EL (cell line): Measurements from ENCODE around the gene DST.

Experiments used
- DNase-seq: peaks from one replicate; pipeline ENCODE4 v3.0.0-alpha.2; 2016

Gene DST

DNA sequence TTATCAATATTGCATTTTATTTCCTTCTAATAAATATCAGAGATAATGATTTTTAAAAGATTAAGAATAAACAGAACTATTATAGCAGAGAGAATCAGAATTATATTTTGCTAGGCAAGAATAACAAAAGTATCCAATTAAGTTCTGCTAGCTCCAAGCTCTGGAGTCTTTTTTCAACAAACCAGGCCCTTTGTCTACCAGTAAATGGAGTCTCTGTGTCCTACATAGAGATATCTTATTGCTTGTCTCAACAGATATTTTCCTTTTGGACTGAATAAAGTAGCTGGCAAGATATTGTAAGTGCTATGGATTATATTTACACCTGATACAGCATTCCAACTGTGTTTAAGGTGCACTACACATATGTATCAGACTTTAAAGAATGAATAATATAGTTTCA, 107.1 kb downstream of the DST start:
- no peak for DNase-seq

DNA sequence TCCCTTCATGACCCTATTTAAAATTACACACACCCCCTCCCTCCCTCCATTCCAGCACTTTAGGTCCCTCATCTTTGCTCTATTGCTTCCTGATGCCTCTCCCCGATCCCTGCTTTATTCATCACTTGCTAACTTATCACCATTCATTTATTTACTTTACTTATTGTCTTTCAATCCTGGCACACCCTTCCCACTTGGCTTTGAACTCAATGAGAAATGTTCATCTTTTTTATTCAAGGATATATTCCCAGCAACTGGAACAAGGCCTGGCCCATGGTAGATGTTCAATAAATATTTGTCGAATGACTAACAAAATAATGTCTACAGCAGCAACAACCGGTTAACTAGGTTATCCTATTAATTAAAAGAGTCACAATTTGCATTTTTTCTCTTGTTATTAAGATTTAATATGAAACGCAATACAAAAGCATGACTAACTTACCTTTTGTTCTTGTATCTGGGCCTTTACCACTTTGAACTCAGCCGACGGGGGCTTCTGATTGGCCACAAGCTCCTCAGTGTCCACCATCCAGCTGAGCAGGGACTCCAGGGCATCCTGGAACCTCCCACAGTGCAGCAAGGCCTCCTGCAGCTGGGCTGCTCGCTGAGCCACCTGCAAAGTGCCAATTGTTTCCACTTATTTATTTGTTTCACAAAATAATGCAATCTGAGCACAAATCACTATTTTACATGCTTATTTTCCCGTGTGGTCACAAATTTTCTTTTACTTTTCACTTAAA, 107.8 kb downstream of the DST start:
- DNase-seq: no peak

DNA sequence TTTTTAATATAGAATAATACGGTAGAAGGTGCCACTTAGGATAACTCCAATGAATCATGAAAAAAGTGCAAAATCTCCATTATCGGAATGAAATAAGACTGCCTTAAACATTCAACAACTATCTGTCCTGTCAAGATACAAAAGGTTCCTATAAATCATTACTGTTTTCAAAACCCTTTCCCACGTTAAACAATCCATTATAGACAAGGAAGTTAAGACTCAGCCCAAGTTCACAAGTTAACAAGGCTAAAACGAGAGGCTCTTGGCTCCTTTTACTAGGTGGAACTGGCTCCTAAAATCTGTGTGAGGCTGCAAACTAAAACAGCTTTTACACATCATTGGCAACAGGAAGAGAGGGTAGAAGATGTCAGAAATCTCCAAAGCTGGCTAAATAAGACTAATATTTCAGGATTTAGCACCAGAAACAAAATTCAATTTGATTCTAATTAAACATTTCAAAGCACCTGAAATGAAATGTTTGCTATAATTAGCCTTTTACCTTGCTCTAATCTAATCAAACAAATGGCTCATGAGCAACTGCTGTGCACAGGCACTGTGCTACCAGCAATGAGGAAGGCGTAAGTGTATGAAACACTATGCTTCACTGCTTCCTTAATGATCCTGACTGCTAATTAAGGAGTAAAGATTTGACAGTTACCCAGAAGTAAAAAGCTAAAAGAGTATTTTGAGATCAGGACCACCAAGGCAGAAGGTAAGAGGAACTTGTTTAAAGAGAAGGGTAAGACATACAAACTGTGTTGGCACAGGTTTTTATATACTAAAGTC, 109.7 kb downstream of the DST start:
- DNase-seq: no peak

DNA sequence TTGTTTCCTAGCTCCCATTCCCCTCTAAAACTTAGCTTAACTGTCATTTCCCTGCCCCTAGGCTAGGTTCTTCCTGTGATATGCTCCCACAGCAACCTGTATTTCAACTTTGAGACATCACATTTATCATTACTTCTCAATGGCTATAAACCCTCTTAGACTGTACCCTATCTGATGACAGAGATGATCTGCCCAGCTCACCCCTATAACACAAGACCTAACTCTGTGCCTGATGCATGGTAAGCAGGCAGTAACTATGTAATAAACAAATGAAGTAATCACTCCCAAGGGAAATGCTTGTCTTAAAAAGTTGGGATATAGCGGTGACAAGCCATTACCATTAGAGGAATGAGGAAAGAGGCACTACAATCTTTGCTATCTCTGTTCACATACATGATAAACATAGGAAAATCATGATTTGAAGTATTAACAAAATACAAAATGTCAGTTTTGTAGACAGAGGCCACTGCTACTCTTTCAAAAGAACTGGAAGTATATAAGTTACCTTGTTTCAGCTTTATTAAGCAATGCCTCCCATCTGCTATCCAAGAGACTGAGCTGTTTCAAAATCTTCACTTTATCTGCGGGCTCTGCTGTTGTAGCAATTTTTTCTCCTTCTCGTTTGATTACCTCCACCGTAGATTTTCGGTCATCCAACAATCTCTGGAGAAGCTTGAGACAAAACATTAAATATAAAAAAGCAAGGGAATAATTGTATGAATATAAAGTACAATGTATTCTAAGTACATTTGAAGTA, 110.7 kb downstream of the DST start:
- no peak for DNase-seq

DNA sequence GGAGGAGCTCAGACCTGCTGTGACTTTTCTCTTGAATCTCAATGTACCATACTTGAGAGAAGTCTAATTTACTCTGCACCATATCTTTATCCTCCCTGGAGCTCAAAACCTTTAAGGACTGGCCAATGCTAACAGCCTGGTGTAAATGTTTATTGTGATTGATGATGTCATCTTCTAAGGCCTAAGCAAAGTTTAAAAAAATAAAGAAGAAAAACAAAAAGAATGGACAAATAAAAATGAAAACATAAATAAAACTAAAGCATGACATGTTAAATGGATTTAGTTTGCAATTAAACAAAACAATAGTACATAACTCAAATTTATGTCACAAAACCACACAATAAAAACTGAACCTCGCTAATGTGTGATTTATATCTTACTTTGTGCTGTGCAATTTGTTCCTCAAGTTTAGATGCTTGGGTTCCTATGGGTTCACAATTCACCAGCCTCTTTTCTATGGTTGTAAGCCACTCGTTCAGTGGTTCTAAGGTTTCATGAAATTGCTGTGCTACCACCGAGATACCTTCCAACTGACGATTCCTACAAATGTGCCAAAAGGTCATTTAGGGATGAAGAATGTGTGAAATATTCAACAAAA, 113.0 kb downstream of the DST start:
- DNase-seq: peak; percentile 60

DNA sequence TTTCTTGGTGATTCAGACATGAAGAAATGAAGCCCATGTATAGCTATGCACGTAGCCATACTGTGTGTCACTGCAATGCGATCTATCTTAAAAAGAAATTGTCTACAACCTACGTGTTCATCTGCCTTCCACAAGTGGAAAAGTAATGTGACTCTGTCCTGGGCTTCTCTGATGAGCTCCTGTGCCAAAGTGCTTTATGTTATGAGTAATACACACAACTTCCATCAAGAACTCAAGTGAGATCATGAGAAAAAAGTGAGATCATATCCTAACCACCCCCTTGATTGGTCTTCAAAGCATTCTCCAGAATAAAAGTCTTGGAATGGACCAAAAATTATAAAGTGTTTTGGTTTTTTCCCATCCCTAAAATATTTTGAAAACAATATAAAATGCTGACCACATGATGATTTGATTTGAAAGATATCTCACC, 114.3 kb downstream of the DST start:
- peak; percentile 98 for DNase-seq

DNA sequence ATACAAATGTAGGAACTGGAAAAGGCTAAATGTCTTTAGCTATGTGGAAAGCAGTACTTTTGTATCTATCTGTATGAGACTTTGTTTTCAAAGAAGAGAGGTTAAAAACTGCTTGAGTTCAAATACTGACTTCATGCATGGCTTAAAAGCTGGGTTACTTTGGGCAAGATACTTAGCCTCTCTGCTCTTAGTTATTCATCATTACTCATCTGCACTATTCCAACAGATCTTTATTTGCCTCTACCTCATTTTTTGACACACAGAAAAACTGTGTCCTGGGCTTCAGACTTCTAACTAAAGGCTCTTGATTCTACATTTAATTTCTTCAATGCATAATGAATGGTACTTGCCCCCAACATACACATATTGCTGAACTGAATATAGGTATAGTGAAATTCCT, 114.8 kb downstream of the DST start:
- peak; percentile 48 for DNase-seq

DNA sequence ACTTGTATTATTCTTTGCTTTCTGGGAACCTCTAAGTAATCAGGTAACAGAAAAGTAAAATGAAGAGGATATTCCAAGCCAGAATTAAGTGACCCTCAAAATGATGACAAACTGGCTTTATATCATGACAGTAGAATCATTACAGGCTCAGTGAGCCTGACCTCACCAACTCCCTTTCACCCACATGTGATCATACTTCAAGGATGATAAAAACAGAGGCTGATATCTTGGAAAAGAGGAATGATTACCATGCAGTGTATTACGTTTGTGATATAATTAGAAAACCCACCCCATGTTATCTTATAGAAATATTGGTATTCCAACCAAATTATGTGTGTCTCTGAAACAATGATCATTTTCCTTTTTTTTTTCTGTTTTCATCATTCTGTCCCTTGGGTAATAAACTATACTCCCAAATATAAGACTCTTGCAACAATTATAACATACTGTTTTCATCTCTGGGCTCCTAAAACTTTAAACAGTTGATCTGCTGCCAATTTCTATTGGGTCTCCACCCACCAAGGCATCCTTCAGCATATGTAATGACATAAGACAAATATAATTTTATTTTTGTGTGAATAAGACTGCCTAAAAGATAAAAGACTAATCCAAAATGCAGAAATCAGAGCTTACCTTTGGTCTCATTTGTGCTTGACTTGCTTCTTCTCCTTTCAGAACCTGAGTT, 115.7 kb downstream of the DST start:
- no peak for DNase-seq

DNA sequence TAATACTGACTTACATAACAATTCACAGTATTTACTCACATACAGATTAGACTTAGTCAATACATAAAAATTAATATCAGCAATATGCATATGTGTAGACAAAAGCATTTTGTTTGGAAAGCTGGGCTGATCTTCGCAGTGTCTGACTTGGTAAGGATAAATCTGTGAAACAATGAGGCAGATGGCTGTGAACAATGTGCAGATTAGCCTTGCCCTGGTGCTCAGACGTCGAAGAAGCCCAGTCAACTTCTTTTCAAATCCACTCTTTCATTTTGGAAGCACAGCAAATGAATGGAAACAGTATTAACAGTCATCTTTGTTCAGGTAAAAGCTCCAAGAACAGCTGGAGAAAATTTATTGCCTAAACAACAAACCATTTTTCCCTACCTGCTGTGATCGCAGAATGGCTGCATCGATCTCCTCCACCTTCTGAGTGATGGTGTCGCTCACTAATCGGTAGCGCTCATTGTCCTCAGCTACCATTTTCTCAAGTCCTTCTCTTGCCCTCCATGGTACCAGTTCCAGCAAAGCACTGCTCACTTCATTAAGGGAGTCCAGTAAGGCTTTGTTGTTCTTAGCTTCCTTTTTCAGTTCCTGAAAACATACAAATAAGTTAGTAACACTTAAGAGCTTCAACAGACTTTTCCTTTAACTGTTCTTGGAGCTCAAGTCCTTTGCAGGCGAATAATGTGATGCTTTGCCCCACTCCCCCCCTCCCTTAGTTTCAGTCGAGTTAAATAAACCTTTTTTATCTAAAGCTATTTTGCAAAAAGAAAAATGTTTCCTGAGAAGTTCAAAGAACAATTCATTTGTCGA, 116.5 kb downstream of the DST start:
- no peak for DNase-seq

DNA sequence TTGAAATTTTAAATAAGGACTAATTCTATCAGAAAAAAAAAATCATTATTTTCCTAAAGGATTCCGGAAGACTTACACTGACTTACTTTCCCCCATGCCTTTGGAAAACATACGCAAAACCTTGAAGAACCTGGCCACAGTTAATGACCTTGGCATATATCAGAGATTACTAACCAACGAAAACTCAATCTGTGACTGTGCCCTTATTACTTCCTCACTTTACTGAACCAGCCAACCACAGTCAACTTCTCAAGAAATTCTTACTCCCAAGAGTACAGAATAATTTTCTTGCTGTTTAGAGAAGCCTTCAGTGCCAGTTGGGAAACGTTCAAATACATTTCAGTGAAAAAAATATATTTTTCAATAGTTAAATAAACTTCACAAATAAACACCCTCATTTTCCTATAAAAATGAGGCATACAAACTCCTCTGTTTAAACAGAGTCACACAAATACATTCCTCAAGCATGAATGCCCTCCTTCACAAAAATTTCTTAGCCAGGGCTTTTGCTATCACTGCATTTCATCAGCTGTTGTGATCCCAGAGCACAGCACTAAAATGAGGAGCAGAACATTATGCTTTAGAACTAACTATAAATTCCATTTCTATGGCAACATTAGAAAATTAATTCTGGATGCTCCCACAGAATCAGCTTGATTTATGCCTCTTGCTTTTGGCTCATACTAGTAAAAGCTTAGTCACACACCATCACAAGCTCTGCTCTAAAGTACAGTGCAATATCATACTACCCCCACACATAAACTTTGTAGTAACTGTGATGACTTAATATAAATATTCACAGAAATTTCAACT, 117.6 kb downstream of the DST start:
- peak; percentile 93 for DNase-seq

DNA sequence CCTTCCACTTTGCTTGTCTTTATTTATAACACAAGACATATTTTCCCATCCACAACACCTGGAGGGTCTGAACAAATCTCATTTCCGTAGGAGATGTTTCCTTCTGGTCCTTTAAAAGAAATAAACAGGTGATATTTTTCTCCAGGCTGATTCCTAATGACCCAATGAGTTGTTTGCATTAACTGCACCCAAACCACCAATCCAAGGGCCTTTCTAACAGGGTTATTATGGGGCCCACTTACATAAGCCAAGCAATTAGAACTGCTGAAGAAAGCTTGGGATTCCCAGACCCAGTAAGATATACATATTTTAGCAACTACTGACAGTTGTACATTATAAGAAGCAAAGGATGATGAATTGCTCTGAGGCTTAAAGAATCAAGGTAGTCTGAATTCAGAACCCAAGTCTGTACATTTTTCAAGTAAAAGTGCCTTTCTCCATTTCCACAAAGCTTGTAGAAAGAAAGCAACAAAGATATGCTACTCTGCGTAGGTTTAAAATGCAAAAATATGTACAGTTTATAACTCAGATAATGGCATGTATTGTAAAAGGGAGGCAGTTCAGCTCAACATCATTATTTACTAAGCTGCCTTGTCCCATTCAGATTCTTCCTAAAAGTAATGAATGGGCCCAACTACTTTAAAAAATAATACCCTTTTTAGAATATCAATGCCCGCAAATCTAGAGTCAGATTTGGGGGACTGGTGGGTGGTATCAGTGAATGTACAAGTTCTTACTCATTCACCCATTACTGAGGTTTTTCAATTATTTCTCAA, 120.0 kb downstream of the DST start:
- DNase-seq: no peak

DNA sequence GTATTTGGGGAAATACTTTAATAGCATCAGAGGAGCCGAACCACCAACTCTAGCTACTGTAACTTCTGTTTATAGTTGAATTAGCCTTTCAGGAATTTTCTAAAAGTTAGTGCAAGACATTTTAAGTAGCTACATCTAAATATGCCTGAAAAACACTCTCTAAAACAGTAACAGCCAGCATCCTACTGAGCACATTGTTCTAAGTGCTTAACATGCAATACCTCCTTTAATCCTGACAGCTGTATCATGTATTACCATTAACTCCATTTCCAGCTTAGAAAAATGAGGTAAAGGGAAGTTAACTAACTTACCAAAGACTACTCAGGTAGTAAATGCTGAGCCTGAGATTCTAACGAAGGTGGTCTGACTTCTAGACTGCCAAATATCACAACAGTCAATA, 120.7 kb downstream of the DST start:
- no peak for DNase-seq

DNA sequence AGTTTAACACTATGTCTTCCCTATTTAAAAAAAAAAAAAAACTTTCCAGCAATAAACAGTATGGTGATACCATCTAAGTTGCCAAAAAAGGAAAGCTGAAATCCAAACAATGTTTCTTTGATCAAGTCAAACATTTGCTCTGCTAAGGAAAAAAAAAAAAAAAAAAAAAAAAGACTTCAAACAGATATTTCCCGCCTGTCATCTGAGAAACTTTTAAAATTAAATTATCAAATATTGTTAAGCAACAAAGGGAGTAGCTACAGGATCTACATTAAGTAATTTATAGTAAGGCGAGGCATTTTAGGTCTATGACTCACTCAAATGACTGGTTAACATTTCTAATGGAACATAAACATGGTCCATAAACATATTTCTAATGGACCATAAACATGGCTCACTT, 121.2 kb downstream of the DST start:
- DNase-seq: peak; percentile 40

DNA sequence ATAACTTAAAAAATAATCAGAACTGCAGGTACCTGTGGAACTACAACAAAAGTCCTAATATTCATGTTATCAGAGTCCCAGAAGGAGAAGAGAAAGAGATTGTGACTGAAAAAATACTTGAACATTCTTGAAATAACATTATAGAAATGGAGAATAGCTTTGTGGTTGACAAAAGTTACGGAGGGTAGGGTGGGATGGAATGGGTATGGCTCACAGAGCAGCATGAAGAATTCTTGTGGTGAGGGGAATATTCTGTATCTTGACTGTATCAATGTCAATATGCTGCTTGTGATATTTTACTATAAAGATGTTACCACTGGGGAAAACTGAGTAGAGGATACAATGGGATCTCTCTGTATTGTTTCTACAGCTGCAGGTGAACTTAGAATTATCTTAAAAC, 122.5 kb downstream of the DST start:
- DNase-seq: no peak

DNA sequence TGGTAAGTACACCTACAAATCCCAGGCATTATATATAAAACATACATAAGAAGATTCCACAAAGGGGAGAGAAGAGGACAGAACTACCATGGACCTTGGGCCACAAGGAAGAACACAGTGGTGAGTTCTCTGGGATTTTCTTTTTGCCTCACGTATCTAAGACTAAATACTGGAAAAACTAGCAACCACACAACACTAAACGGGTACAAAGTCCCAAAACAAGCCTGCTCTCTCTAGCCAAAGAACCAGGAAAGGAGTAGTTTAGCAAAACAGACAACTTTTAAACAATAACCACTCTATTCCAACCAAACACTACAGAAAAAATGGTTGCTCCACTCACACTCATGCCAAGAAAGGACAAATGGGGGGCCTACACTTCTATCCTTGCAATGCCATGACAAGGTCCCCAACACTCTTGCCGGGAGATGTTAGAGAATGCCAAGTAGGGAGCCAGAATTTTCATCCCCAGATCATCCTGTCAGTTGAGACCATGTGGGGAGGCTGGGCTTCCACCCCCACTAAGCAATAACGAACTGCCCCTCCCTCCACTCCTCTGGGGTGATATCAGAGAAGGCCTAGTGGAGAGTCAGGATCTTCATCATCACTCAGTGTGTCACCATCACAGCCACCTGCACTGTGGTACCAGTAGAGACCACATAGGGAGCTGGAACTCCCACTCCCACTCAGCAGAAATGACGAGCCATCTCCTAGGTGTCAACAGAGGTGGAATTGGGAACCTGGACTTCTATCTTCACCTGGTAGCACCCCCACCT, 123.5 kb downstream of the DST start:
- DNase-seq: no peak

DNA sequence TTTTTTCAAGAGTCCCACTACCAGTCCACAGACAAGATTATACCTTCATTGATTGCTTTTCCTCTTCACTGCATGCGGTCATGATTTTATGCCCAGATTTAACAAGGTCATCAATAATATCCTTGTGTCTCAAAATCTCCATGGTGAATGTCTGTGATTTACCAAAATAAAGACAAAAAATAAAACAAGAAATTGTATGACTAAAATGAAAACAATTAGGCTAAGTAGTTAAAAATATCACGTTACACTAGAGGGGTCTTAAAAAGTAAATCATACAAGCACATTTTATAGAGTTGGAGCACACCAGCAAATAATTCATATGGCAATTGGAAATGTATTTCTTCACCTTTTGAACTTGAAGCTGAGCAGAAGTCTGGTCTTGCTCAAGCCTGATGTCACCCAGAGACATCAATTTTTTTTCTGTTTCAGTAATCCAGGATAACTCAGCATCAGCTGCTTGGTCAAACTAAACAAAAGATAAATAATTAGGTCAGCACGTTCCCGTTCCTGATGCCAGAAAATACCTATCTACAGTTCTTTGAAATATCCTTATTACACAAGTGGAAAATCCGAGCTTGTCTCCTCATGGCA, 125.4 kb downstream of the DST start:
- peak; percentile 41 for DNase-seq

DNA sequence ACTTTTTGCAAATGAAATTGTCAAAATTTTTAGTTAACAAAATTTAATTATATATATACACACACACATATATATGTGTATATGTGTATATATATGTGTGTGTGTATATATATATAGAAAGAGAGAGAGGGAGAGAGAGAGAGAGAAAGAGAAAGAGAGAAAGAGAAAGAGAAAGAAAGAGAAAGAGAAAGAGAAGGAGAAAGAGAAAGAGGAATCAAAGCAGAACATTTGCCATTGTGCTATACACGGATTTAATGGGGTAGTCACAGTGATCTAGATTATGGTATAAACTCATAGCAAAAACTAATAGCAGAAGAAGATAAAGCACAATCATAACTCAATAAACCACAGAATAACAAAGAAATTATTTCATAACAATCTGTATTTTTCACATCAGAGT, 126.7 kb downstream of the DST start:
- DNase-seq: no peak

DNA sequence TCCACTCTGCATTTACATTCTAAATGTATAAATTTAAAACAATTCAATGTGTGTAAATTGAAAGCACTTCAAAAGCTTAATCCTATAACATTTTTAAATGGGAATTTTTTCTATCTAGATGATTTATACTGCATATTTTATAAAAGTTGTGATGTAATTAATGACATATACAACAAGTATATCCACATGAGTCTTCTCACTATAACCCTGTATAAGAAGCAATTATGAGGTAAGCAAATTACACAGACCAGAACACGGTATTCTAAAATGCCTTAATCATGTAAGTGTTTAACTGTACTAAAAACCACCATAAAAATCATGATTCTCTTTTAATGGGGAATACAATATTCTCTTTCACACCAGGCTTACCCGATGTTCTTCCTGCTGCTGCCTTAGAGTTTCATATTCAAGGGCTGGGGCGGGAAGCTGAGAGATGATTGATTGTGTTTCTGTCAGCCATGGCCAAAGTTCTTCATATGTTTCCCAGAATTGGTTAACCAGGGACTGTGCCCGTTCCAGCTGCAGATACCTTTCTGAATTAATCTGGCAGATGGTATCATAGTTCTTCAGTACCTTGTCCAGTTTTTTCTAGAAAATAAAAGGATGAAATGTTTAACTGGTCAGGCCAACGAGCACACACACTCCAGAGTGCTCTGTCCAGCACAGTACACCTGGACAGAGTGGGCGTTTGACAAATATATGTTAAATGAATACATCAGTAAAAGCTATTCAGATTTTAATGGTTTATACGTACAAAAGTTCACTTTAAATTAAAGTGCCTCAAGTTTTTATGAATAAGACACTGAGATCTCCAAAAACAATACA, 127.4 kb downstream of the DST start:
- no peak for DNase-seq
